KBM-7 (cell line): ENCODE data around the gene LRRC3C.

ENCODE experiments used
- DNase-seq: peaks from one replicate; pipeline ENCODE4 v3.0.0-alpha.2; 2015
- in situ Hi-C: fragments of 300-500 bp; cut with MboI; formaldehyde crosslinking; loops from 2 replicates; pipeline ENCODE4 v1.14.3; 2020; ENCODE audit warnings: low sequenced_read_pairs, low pct_unique_long_range_greater_than_20kb, mixed read lengths

Gene LRRC3C

GRCh38 chr17:39922006-39922405, 5.5 kb upstream of the LRRC3C start:
- no peak for DNase-seq
- in situ Hi-C loops, result no loop called here

GRCh38 chr17:39923230-39923629, 4.3 kb upstream of the LRRC3C start:
- no peak for DNase-seq
- in situ Hi-C loops, result no loop called here

- in situ Hi-C loops, result no loop called here
- DNase-seq, result no peak
Measured at GRCh38 chr17:39923836-39924690, 3.5 kb upstream of the LRRC3C start.

GRCh38 chr17:39924691-39925055, 2.9 kb upstream of the LRRC3C start:
- in situ Hi-C loops, result no loop called here
- no peak for DNase-seq

GRCh38 chr17:39925282-39926134, 2.0 kb upstream of the LRRC3C start:
- DNase-seq, result no peak
- in situ Hi-C loops, result no loop called here

- in situ Hi-C loops, result no loop called here
Measured at GRCh38 chr17:39926135-39926587, 1.4 kb upstream of the LRRC3C start.

GRCh38 chr17:39926588-39927100, 888 bp upstream of the LRRC3C start:
- in situ Hi-C loops, result no loop called here
- DNase-seq, result peak; percentile 33

More at GRCh38 chr17:39926135-39926587, 1.4 kb upstream of the LRRC3C start:
- DNase-seq, result no peak

- in situ Hi-C loops, result no loop called here
- peak; percentile 24 for DNase-seq
Measured at GRCh38 chr17:39927929-39928857, 661 bp downstream of the LRRC3C start.

- peak; percentile 24 for DNase-seq
- in situ Hi-C loops, result no loop called here
Measured at GRCh38 chr17:39928858-39929645, 1.5 kb downstream of the LRRC3C start.

- DNase-seq, result no peak
- in situ Hi-C loops, result no loop called here
Measured at GRCh38 chr17:39929646-39930407, 2.3 kb downstream of the LRRC3C start.

GRCh38 chr17:39933912-39934311, 6.4 kb downstream of the LRRC3C start:
- no peak for DNase-seq
- in situ Hi-C loops, result no loop called here

GRCh38 chr17:39934324-39934723, 6.8 kb downstream of the LRRC3C start:
- in situ Hi-C loops, result no loop called here
- DNase-seq, result no peak

GRCh38 chr17:39935909-39936308, 8.4 kb downstream of the LRRC3C start:
- no peak for DNase-seq
- in situ Hi-C loops, result no loop called here

GRCh38 chr17:39937447-39937846, 9.9 kb downstream of the LRRC3C start:
- DNase-seq, result no peak
- in situ Hi-C loops, result no loop called here

- no peak for DNase-seq
- in situ Hi-C loops, result no loop called here
Measured at GRCh38 chr17:39938140-39938869, 10.8 kb downstream of the LRRC3C start.

GRCh38 chr17:39939106-39939505, 11.6 kb downstream of the LRRC3C start:
- no peak for DNase-seq

More at GRCh38 chr17:39939106-39939505, 11.6 kb downstream of the LRRC3C start:
- in situ Hi-C loops, result no loop called here
